Activated T-helper 1 cell treated with anti-CD3 and anti-CD28 coated beads, Interleukin-12 subunit alpha, Interleukin-12 subunit beta, Interleukin-2, Interleukin-4 antibody, amounts not matched to agents 30 ng/mL and 10 ng/mL and 1 ng/mL, durations not matched to agents 14 hours and 24 hours and 36 hours (primary cell): ENCODE results near the gene VAMP2. TPM values are rescaled to one million over a fixed set of nuclear protein-coding genes. Genes with fewer than 3 reads are reported as not detected.
"Not testable (repeated sequence)": the region's sequence is repeated elsewhere in the genome, so short reads cannot be mapped to it uniquely, and the experiment has no call there.

Experiments
- DNase-seq: peaks from one replicate; pipeline ENCODE4 v3.0.0; 2021; ENCODE audit warnings: low spot score
- H3K27ac Mint-ChIP-seq: one replicate; pipeline ENCODE4 v1.8.0; 2021; ENCODE audit warnings: mild to moderate bottlenecking, mixed read lengths
- H3K27me3 Mint-ChIP-seq: one replicate; pipeline ENCODE4 v1.8.0; 2022; ENCODE audit warnings: mild to moderate bottlenecking, moderate library complexity, mixed read lengths; ENCODE audit not compliant: insufficient read depth
- H3K36me3 Mint-ChIP-seq: one replicate; pipeline ENCODE4 v1.8.0; 2021; ENCODE audit warnings: low read depth, mixed read lengths
- H3K4me1 Mint-ChIP-seq: one replicate; pipeline ENCODE4 v1.8.0; 2021; ENCODE audit warnings: low read depth, mixed read lengths
- H3K4me3 Mint-ChIP-seq: one replicate; pipeline ENCODE4 v1.8.0; 2021; ENCODE audit warnings: mild to moderate bottlenecking, moderate library complexity, mixed read lengths
- H3K9me3 Mint-ChIP-seq: one replicate; pipeline ENCODE4 v1.8.0; 2021; ENCODE audit warnings: mixed read lengths
- intact Hi-C: fragments of 100-400 bp; cut with micrococcal nuclease; formaldehyde crosslinking; loops from one replicate; pipeline ENCODE4 v1.15.1; 2024
- total RNA-seq: library from RNA; stranded (reverse); gene quantifications from 2 replicates; pipeline ENCODE4 v1.2.3, GENCODE V29; 2022

The VAMP2 gene
- total RNA-seq, 1 donor from 2014 or later, result 55.9 TPM

GRCh38 chr17:8187517-8188262, 24.9 kb upstream of the VAMP2 start:
- Mint-ChIP-seq H3K27me3 (no peaks in the 10 kb centered on the region), H3K4me3 (no peak overlapping the region)
- intact Hi-C loops, result loop anchor here (1.0 to 2.0 kb wide), 9 partner anchors 13 to 344 kb away; partner anchors contain the start of gene SLC25A35

GRCh38 chr17:8186787-8187516, 24.2 kb upstream of the VAMP2 start:
- H3K4me3 Mint-ChIP-seq, result no peak overlapping the region
- peaks cover 4% of the 10 kb centered on the region for H3K27me3 Mint-ChIP-seq
- H3K27ac Mint-ChIP-seq, result no peak overlapping the region
- H3K4me1 Mint-ChIP-seq, result peaks cover 24% of the 10 kb centered on the region
- no peaks in the 10 kb centered on the region for H3K9me3 Mint-ChIP-seq
- DNase-seq, result peak; percentile 88
- no peaks in the 10 kb centered on the region for H3K36me3 Mint-ChIP-seq
- intact Hi-C loops, result loop anchor here (1.0 to 2.0 kb wide), 11 partner anchors 14 to 344 kb away; partner anchors contain the start of gene SLC25A35

More at GRCh38 chr17:8187517-8188262, 24.9 kb upstream of the VAMP2 start:
- H3K9me3 Mint-ChIP-seq, result no peaks in the 10 kb centered on the region
- DNase-seq, result peak; percentile 89
- peaks cover 20% of the 10 kb centered on the region for H3K4me1 Mint-ChIP-seq
- H3K27ac Mint-ChIP-seq, result no peak overlapping the region
- no peaks in the 10 kb centered on the region for H3K36me3 Mint-ChIP-seq

- H3K4me3 Mint-ChIP-seq, result no peak overlapping the region
- intact Hi-C loops, result loop anchor here (1.0 to 2.0 kb wide), 3 partner anchors 13 to 60 kb away; no protein-coding TSS in a partner anchor
Measured at GRCh38 chr17:8186446-8186786, 23.7 kb upstream of the VAMP2 start.

GRCh38 chr17:8185582-8186445, 23.1 kb upstream of the VAMP2 start:
- intact Hi-C loops, result loop anchor here (1.0 to 2.0 kb wide), 3 partner anchors 13 to 60 kb away; no protein-coding TSS in a partner anchor
- DNase-seq, result peak; percentile 82
- Mint-ChIP-seq H3K4me1 (peaks cover 24% of the 10 kb centered on the region), H3K4me3 (no peak overlapping the region), H3K27ac (no peak overlapping the region), H3K9me3 (no peaks in the 10 kb centered on the region), H3K36me3 (no peaks in the 10 kb centered on the region), H3K27me3 (peaks cover 5% of the 10 kb centered on the region)

More at GRCh38 chr17:8186446-8186786, 23.7 kb upstream of the VAMP2 start:
- no peak overlapping the region for H3K27ac Mint-ChIP-seq
- DNase-seq, result no peak
- peaks cover 5% of the 10 kb centered on the region for H3K27me3 Mint-ChIP-seq
- no peaks in the 10 kb centered on the region for H3K36me3 Mint-ChIP-seq
- no peaks in the 10 kb centered on the region for H3K9me3 Mint-ChIP-seq
- peaks cover 27% of the 10 kb centered on the region for H3K4me1 Mint-ChIP-seq

- intact Hi-C loops, result no loop called here
- no peaks in the 10 kb centered on the region for H3K36me3 Mint-ChIP-seq
- peak overlapping the region; percentile 76 for H3K27ac Mint-ChIP-seq
- H3K9me3 Mint-ChIP-seq, result no peaks in the 10 kb centered on the region
- H3K4me1 Mint-ChIP-seq, result peaks cover 45% of the 10 kb centered on the region
- DNase-seq, result no peak
- H3K4me3 Mint-ChIP-seq, result peak overlapping the region; percentile 94
- H3K27me3 Mint-ChIP-seq, result peaks cover 3% of the 10 kb centered on the region
Measured at GRCh38 chr17:8176998-8177731, 14.4 kb upstream of the VAMP2 start.

- intact Hi-C loops, result no loop called here
- peaks cover 40% of the 10 kb centered on the region for H3K4me1 Mint-ChIP-seq
Measured at GRCh38 chr17:8176197-8176940, 13.6 kb upstream of the VAMP2 start, which contains the start of gene TMEM107. TMEM107 (minus strand) TSS chr17:8176380; CDS start chr17:8176286, 94 bp downstream.

GRCh38 chr17:8175795-8176196, 13.0 kb upstream of the VAMP2 start:
- H3K27ac Mint-ChIP-seq, result peak overlapping the region; percentile 96
- intact Hi-C loops, result no loop called here

More at GRCh38 chr17:8176197-8176940, 13.6 kb upstream of the VAMP2 start, which contains the start of gene TMEM107:
- peak; percentile 87 for DNase-seq
- peak within 1 kb of the TSS; percentile 94 for H3K4me3 Mint-ChIP-seq
- H3K36me3 Mint-ChIP-seq, result no peaks in the 10 kb centered on the region
- H3K27ac Mint-ChIP-seq, result peak within 1 kb of the TSS; percentile 96
- no peaks in the 10 kb centered on the region for H3K9me3 Mint-ChIP-seq
- no peaks in the 10 kb centered on the region for H3K27me3 Mint-ChIP-seq

GRCh38 chr17:8173871-8174322, 11.1 kb upstream of the VAMP2 start:
- Mint-ChIP-seq H3K27me3 (peaks cover under 1% of the 10 kb centered on the region), H3K9me3 (no peaks in the 10 kb centered on the region), H3K4me3 (peak overlapping the region; percentile 87), H3K36me3 (no peaks in the 10 kb centered on the region), H3K27ac (peak overlapping the region; percentile 99), H3K4me1 (peaks cover 40% of the 10 kb centered on the region)
- DNase-seq, result no peak
- intact Hi-C loops, result loop anchor here (1.0 kb wide), 7 partner anchors 10 to 54 kb away; no protein-coding TSS in a partner anchor

More at GRCh38 chr17:8175795-8176196, 13.0 kb upstream of the VAMP2 start:
- no peaks in the 10 kb centered on the region for H3K36me3 Mint-ChIP-seq
- no peaks in the 10 kb centered on the region for H3K9me3 Mint-ChIP-seq
- no peak for DNase-seq
- H3K27me3 Mint-ChIP-seq, result no peaks in the 10 kb centered on the region
- H3K4me3 Mint-ChIP-seq, result peak overlapping the region; percentile 94
- peaks cover 40% of the 10 kb centered on the region for H3K4me1 Mint-ChIP-seq

- H3K36me3 Mint-ChIP-seq, result no peaks in the 10 kb centered on the region
- H3K27ac Mint-ChIP-seq, result peak overlapping the region; percentile 99
- peaks cover 45% of the 10 kb centered on the region for H3K4me1 Mint-ChIP-seq
- H3K9me3 Mint-ChIP-seq, result no peaks in the 10 kb centered on the region
- intact Hi-C loops, result loop anchor here (1.0 kb wide), 7 partner anchors 9 to 53 kb away; no protein-coding TSS in a partner anchor
- peak overlapping the region; percentile 87 for H3K4me3 Mint-ChIP-seq
- peak; percentile 76 for DNase-seq
- H3K27me3 Mint-ChIP-seq, result peaks cover 2% of the 10 kb centered on the region
Measured at GRCh38 chr17:8173056-8173870, 10.5 kb upstream of the VAMP2 start.

GRCh38 chr17:8170186-8170585, 7.4 kb upstream of the VAMP2 start:
- DNase-seq, H3K36me3 Mint-ChIP-seq: not testable (repeated sequence)

More at GRCh38 chr17:8170186-8170585, 7.4 kb upstream of the VAMP2 start:
- H3K9me3 Mint-ChIP-seq, H3K27me3 Mint-ChIP-seq, intact Hi-C loops, H3K4me3 Mint-ChIP-seq, H3K27ac Mint-ChIP-seq: not testable (repeated sequence)
- peaks cover 33% of the 10 kb centered on the region for H3K4me1 Mint-ChIP-seq
